ENCODE data around the gene SUSD4.

GRCh38 chr1:223245983-223246382, 118.0 kb downstream of the SUSD4 start:
- no peak for TF ChIP-seq POLR2A (IDR thresholded peaks at IDR 0.05; ENCODE audit: low read length)
- TF ChIP-seq GATA1 (IDR thresholded peaks at IDR 0.05; ENCODE audit: low read depth, low read length), result no peak

All from erythroblast (primary cell).